Kidney (tissue), 14 donors: ENCODE measurements around the gene KCTD11. TPM values are rescaled to one million over a fixed set of nuclear protein-coding genes. Genes with fewer than 3 reads are reported as not detected.
"Not testable (repeated sequence)": the region's sequence is repeated elsewhere in the genome, so short reads cannot be mapped to it uniquely, and the experiment has no call there.

ENCODE experiments used
- DNase-seq, 5 donors: peaks; one replicate each; pipeline ENCODE4 v3.0.0-alpha.2; 2013 to 2020
- FAIRE-seq: peaks from 2 replicates; lab custom pipeline; 2012; peaks lifted over from hg19 to GRCh38; lab: Jason Lieb, UNC
- H3K27ac ChIP-seq, 2 donors: one replicate each; pipeline ENCODE4 v1.7.0; 2013; ENCODE audit warnings: low read depth in 2 of 2, low read length in 2 of 2, inconsistent platforms in 1 of 2
- H3K27me3 ChIP-seq: one replicate; pipeline ENCODE4 v1.7.1; 2013; ENCODE audit warnings: low read length, inconsistent platforms; ENCODE audit not compliant: control insufficient read depth, insufficient read depth
- H3K36me3 ChIP-seq, 3 donors: one replicate each; pipeline versions ENCODE4 v1.7.0 to v1.7.1; 2013; ENCODE audit warnings: low read length in 3 of 3, control low read depth in 1 of 3, inconsistent platforms in 1 of 3; ENCODE audit not compliant: insufficient read depth in 3 of 3, control insufficient read depth in 2 of 3
- H3K4me1 ChIP-seq, 3 donors: one replicate each; pipeline versions ENCODE4 v1.7.0 to v1.7.1; 2013; ENCODE audit warnings: low read length in 3 of 3, inconsistent platforms in 1 of 3, low read depth in 1 of 3; ENCODE audit not compliant: control insufficient read depth in 2 of 3, insufficient read depth in 2 of 3
- H3K4me3 ChIP-seq, 3 donors: one replicate each; pipeline versions ENCODE4 v1.7.0 to v1.8.1; 2013; ENCODE audit warnings: low read length in 3 of 3, control low read depth in 1 of 3, inconsistent platforms in 1 of 3
- H3K9ac ChIP-seq, 3 donors: one replicate each; pipeline versions ENCODE4 v1.7.0 to v1.7.1; 2013; ENCODE audit warnings: low read length in 3 of 3, control low read depth in 1 of 3, inconsistent platforms in 1 of 3
- H3K9me3 ChIP-seq, 3 donors: one replicate each; pipeline versions ENCODE4 v1.7.0 to v1.7.1; 2013; ENCODE audit warnings: low read length in 3 of 3, control low read depth in 1 of 3, inconsistent platforms in 1 of 3; ENCODE audit not compliant: control insufficient read depth in 2 of 3, insufficient read depth in 1 of 3
- CTCF ChIP-seq: IDR thresholded peaks from 3 replicates; pipeline ENCODE4 v1.5.1; 2012; ENCODE audit warnings: mild to moderate bottlenecking, moderate library complexity, borderline replicate concordance; ENCODE audit not compliant: insufficient read depth; ENCODE audit errors: extremely low read depth
- intact Hi-C: fragments of 100-400 bp; cut with DNase I; formaldehyde crosslinking; loops from one replicate; pipeline ENCODE4 v1.11.1; 2022
- polyA plus RNA-seq: library from polyadenylated mRNA; stranded (reverse); fragments of 350-450 nt; fragmentation: Illumina TruSeq; extraction: RNeasy Lipid Tissue Mini Kit (QIAGEN cat#74804); gene quantifications from one replicate; pipeline ENCODE4 v1.2.3, GENCODE V29; 2014; ENCODE audit warnings: low read depth, low replicate concordance; ENCODE audit not compliant: insufficient read depth
- total RNA-seq: library from RNA; stranded (reverse); fragmentation: NEBNext Ultra II Directional; extraction: Animal tissue kit (Norgen Biotek cat#: 25700); gene quantifications from one replicate; pipeline ENCODE4 v1.2.1, GENCODE V29; 2021
- donor health status: control.
- donor health status: control.
- donor health status: control.
- donor health status: control.
- donor health status: control.
- donor health status: DM: yes; HTN: yes; CAD: no.
- donor health status: Normal renal cell carcinoma (clear cell type).

Gene KCTD11
- total and polyA plus RNA-seq, 2 donors from 2014 or later, result 7.2 to 14.4 TPM

DNA sequence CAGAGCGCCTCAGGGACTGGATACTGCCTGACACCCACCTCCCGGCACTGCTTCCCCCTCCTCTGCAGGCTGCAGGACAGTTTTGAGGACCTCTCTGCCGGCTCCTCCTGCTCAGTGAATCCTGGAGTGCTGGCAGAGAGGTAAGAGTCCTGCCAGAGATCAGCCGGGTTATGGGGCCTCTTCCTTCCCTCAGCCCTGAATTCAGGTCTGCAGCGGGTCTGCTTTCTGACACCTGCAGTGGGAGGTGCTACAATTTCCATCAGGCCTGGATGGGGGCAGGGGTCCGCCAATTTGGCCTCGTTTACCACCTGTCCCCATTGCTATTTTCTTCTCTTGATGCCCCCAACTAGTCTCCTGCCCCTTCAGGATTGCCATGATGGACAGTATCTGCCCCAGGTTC is 19.9 kb upstream of the KCTD11 start:
- no peaks in the 10 kb centered on the region for H3K36me3 ChIP-seq
- intact Hi-C loops, result no loop called here
- no peak overlapping the region for H3K4me3 ChIP-seq
- H3K27ac ChIP-seq, result no peak overlapping the region
- no peak for DNase-seq
- H3K4me1 ChIP-seq, result peaks cover 0 to 17% (median 7%) of the 10 kb centered on the region in 3 donors
- no peaks in the 10 kb centered on the region for H3K27me3 ChIP-seq
- FAIRE-seq, result no peak
- H3K9ac ChIP-seq, result no peak overlapping the region
- no peak for TF ChIP-seq CTCF
- no peaks in the 10 kb centered on the region for H3K9me3 ChIP-seq

DNA sequence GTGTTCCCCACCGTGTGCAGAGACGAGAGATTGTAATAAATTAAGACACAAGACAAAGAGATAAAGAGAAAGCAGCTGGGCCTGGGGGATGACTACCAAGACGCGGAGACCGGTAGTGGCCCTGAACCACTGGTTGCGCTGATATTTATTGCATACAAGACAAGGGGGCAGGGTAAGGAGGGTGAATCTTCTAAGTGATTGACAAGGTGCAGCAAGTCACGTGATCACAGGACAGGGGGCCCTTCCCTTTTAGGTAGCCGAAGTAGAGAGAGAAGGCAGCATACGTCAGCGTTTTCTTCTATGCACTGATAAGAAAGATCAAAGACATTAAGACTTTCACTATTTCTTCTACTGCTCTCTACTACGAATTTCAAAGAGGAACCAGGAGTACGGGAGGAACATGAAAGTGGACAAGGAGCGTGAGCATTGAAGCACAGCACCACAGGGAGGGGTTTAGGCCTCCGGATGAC is 19.3 kb upstream of the KCTD11 start:
- peaks cover 0 to 17% (median 7%) of the 10 kb centered on the region in 3 donors for H3K4me1 ChIP-seq
- DNase-seq, H3K27ac ChIP-seq, FAIRE-seq, H3K27me3 ChIP-seq, H3K36me3 ChIP-seq, intact Hi-C loops, H3K4me3 ChIP-seq, H3K9me3 ChIP-seq, H3K9ac ChIP-seq: not testable (repeated sequence)

DNA sequence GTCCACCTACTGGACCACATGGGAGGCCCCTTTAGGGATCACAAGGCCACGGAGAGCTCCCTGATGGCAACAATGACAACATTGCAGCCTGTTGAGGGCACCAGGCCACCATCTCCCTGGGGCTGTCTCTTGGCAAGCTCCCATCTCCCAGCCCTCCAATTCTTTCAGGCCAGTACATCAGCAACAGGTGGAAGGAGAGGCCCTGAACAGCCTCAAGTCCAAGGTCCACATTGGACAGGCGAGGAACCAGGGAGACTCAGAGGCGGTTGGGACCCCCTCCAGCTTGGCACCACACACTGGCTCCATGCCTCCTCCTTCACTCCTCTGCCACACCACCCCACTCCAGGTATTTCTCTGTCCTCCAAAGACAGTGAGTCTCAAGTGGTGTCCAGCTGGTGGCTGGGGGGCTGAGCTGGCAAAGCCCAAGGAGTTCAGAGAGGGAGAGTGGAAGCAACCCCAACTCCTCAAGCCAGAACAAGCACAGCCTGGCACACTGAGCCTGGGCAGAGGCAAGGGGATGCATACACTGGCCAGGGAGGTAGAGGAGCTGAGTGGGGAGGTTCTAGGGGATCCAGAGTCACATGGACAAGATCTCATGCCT is 16.9 kb upstream of the KCTD11 start:
- DNase-seq (no peak), FAIRE-seq (no peak)
- intact Hi-C loops, result no loop called here
- Histone ChIP-seq H3K4me3 (no peak overlapping the region), H3K36me3 (no peaks in the 10 kb centered on the region), H3K27me3 (no peaks in the 10 kb centered on the region), H3K9me3 (no peaks in the 10 kb centered on the region), H3K4me1 (peaks cover 0 to 5% (median 0%) of the 10 kb centered on the region in 3 donors), H3K27ac (no peak overlapping the region), H3K9ac (no peak overlapping the region)
- no peak for TF ChIP-seq CTCF

GRCh38 chr17:7335765-7336164 is 16.2 kb upstream of the KCTD11 start:
- H3K27ac ChIP-seq, intact Hi-C loops, FAIRE-seq: not testable (repeated sequence)

More at GRCh38 chr17:7335765-7336164, 16.2 kb upstream of the KCTD11 start:
- H3K4me3 ChIP-seq, H3K4me1 ChIP-seq, H3K36me3 ChIP-seq, H3K9me3 ChIP-seq, H3K27me3 ChIP-seq, DNase-seq, H3K9ac ChIP-seq: not testable (repeated sequence)
